Gastrocnemius medialis (tissue), 4 donors: ENCODE data around the gene SEPTIN5.

Source experiments
- POLR2A ChIP-seq, 2 donors: fragments of 450-650 bp; IDR thresholded peaks; one replicate each; pipeline ENCODE4 v1.6.1; 2017; ENCODE audit warnings: antibody characterized with exemption in 2 of 2, mild to moderate bottlenecking in 2 of 2, moderate library complexity in 2 of 2
- TF ChIP-seq, protein P1 (sequence below), 5 experiments: fragments of 450-650 bp in 3 of 5; fragments of 200-600 bp in 2 of 5; sonication (generic) in 2 of 5; IDR thresholded peaks in 4 of 5; conservative IDR thresholded peaks in 1 of 5; 1 replicate in 4 of 5; 2 replicates in 1 of 5; pipeline ENCODE4 v1.5.1; 2016 to 2019; ENCODE audit warnings: antibody characterized with exemption in 5 of 5, mild to moderate bottlenecking in 3 of 5, moderate library complexity in 3 of 5

DNA sequence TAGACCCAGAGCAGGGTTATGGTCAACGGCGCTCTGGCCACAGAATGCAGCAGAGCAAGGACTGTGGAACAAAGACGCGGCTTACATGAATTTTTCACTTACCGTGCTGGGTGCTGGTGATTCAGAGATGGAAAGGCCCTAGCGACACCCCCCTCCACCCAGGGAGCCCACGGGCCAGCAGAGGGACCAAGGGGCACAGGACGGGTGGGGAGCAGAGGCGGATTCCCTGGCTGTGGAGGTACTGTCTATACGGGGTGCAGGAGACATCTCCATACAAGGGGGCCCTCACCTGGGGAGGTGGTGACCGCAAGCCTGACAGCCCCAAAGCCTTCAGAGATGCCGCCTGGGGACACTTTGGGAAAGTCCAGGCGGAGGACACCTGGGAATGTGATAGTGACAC, 1.1 kb upstream of the SEPTIN5 start:
- TF ChIP-seq, protein P1, sequence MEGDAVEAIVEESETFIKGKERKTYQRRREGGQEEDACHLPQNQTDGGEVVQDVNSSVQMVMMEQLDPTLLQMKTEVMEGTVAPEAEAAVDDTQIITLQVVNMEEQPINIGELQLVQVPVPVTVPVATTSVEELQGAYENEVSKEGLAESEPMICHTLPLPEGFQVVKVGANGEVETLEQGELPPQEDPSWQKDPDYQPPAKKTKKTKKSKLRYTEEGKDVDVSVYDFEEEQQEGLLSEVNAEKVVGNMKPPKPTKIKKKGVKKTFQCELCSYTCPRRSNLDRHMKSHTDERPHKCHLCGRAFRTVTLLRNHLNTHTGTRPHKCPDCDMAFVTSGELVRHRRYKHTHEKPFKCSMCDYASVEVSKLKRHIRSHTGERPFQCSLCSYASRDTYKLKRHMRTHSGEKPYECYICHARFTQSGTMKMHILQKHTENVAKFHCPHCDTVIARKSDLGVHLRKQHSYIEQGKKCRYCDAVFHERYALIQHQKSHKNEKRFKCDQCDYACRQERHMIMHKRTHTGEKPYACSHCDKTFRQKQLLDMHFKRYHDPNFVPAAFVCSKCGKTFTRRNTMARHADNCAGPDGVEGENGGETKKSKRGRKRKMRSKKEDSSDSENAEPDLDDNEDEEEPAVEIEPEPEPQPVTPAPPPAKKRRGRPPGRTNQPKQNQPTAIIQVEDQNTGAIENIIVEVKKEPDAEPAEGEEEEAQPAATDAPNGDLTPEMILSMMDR (IDR thresholded peaks at IDR 0.05 in 4 of 5, conservative IDR thresholded peaks at IDR 0.05 in 1 of 5) = no peak
- no peak for TF ChIP-seq POLR2A (IDR thresholded peaks at IDR 0.05)
